ENCODE results near the gene HAPLN3. TPM values are rescaled to one million over a fixed set of nuclear protein-coding genes. Genes with fewer than 3 reads are reported as not detected.

The HAPLN3 gene
- total RNA-seq, 1 experiment from 2014 or later = 5.0 TPM

GRCh38 chr15:88898736-88899135 is 3.4 kb upstream of the HAPLN3 start:
- Mint-ChIP-seq H3K9me3 (ENCODE audit: unreplicated experiment) (no peaks in the 10 kb centered on the region), H3K27ac (ENCODE audit: low read depth, unreplicated experiment) (no peak overlapping the region), H3K27me3 (ENCODE audit: insufficient read depth, unreplicated experiment) (no peaks in the 10 kb centered on the region), H3K4me1 (ENCODE audit: insufficient read depth, unreplicated experiment) (peaks cover 19% of the 10 kb centered on the region), H3K4me3 (ENCODE audit: unreplicated experiment) (no peak overlapping the region), H3K36me3 (ENCODE audit: insufficient read depth, unreplicated experiment) (peaks cover 69% of the 10 kb centered on the region)
- POLR2A ChIA-PET = interaction anchor here (0.6 to 1.4 kb wide), 2 partner anchors 16 to 39 kb away, joined by 3 to 4 read pairs; no protein-coding TSS in a partner anchor
- TF ChIP-seq CTCF (IDR thresholded peaks at IDR 0.05; ENCODE audit: unreplicated experiment) = no peak
- CTCF ChIA-PET = interaction anchor here (0.8 to 2.0 kb wide), 4 partner anchors 9 to 240 kb away, joined by 3 to 7 read pairs (median 4); no protein-coding TSS in a partner anchor
- TSS peak; percentile 89 for BruUV-seq (replicated peaks)
- intact Hi-C loops (cut with micrococcal nuclease) = loop anchor here (10.0 kb wide), 1 partner anchor 94 kb away; the partner anchor contains the start of gene ACAN
- DNase-seq (ENCODE audit: unreplicated experiment) = no peak

GRCh38 chr15:88897456-88898194 is 2.3 kb upstream of the HAPLN3 start:
- H3K27ac Mint-ChIP-seq (ENCODE audit: low read depth, unreplicated experiment) = peak overlapping the region; percentile 46
- POLR2A ChIA-PET = interaction anchor here (0.7 to 1.7 kb wide), 7 partner anchors 14 to 259 kb away, joined by 3 to 7 read pairs (median 4); no protein-coding TSS in a partner anchor
- peaks cover 19% of the 10 kb centered on the region for H3K4me1 Mint-ChIP-seq (ENCODE audit: insufficient read depth, unreplicated experiment)
- no peaks in the 10 kb centered on the region for H3K9me3 Mint-ChIP-seq (ENCODE audit: unreplicated experiment)
- H3K4me3 Mint-ChIP-seq (ENCODE audit: unreplicated experiment) = no peak overlapping the region
- BruUV-seq (replicated peaks) = no TSS peak
- peak; percentile 45 for TF ChIP-seq CTCF (IDR thresholded peaks at IDR 0.05; ENCODE audit: unreplicated experiment)
- peaks cover 59% of the 10 kb centered on the region for H3K36me3 Mint-ChIP-seq (ENCODE audit: insufficient read depth, unreplicated experiment)
- DNase-seq (ENCODE audit: unreplicated experiment) = peak; percentile 79
- intact Hi-C loops (cut with micrococcal nuclease) = loop anchor here (1.0 to 10.0 kb wide), 2 partner anchors 93 to 240 kb away; partner anchors contain the start of gene ACAN
- H3K27me3 Mint-ChIP-seq (ENCODE audit: insufficient read depth, unreplicated experiment) = no peaks in the 10 kb centered on the region
- CTCF ChIA-PET = interaction anchor here (0.6 to 2.0 kb wide), 19 partner anchors 10 to 1864 kb away, joined by 3 to 10 read pairs (median 4); no protein-coding TSS in a partner anchor

GRCh38 chr15:88897142-88897455 is 1.8 kb upstream of the HAPLN3 start:
- H3K36me3 Mint-ChIP-seq (ENCODE audit: insufficient read depth, unreplicated experiment) = peaks cover 54% of the 10 kb centered on the region

More at GRCh38 chr15:88897142-88897455, 1.8 kb upstream of the HAPLN3 start:
- CTCF ChIA-PET = interaction anchor here (0.7 to 2.0 kb wide), 9 partner anchors 11 to 244 kb away, joined by 3 to 10 read pairs (median 4); no protein-coding TSS in a partner anchor
- TF ChIP-seq CTCF (IDR thresholded peaks at IDR 0.05; ENCODE audit: unreplicated experiment) = no peak
- Mint-ChIP-seq H3K4me1 (ENCODE audit: insufficient read depth, unreplicated experiment) (peaks cover 19% of the 10 kb centered on the region), H3K27me3 (ENCODE audit: insufficient read depth, unreplicated experiment) (no peaks in the 10 kb centered on the region), H3K27ac (ENCODE audit: low read depth, unreplicated experiment) (no peak overlapping the region), H3K4me3 (ENCODE audit: unreplicated experiment) (no peak overlapping the region), H3K9me3 (ENCODE audit: unreplicated experiment) (no peaks in the 10 kb centered on the region)
- BruUV-seq (replicated peaks) = no TSS peak
- no peak for DNase-seq (ENCODE audit: unreplicated experiment)
- POLR2A ChIA-PET = interaction anchor here (0.7 to 1.7 kb wide), 7 partner anchors 14 to 259 kb away, joined by 3 to 7 read pairs (median 4); no protein-coding TSS in a partner anchor
- intact Hi-C loops (cut with micrococcal nuclease) = loop anchor here (1.0 to 10.0 kb wide), 2 partner anchors 92 to 240 kb away; partner anchors contain the start of gene ACAN

Data from MCF 10A (cell line).